ENCODE measurements around the gene GNPTAB. TPM values are rescaled to one million over a fixed set of nuclear protein-coding genes. Genes with fewer than 3 reads are reported as not detected.

The GNPTAB gene
- total RNA-seq, 1 experiment from 2014 or later = 25.4 TPM

- no peak overlapping the region for H3K27ac Mint-ChIP-seq
- H3K4me3 Mint-ChIP-seq = no peak overlapping the region
- TF ChIP-seq SOX15 (CRISPR knock-in tag; IDR thresholded peaks at IDR 0.05) (no peak), ATF2 (CRISPR knock-in tag; IDR thresholded peaks at IDR 0.05; ENCODE audit: borderline replicate concordance, low read depth) (no peak), ZNF219 (CRISPR knock-in tag; IDR thresholded peaks at IDR 0.05; ENCODE audit: borderline replicate concordance) (no peak), MYBL2 (CRISPR knock-in tag; IDR thresholded peaks at IDR 0.05) (no peak)
- H3K9me3 Mint-ChIP-seq = no peaks in the 10 kb centered on the region
- no peaks in the 10 kb centered on the region for H3K27me3 Mint-ChIP-seq (ENCODE audit: low read depth)
- ChIA-PET CTCF (no interaction called here), POLR2A (no interaction called here)
- no peaks in the 10 kb centered on the region for H3K36me3 Mint-ChIP-seq
- ATAC-seq = no peak
- DNase-seq (ENCODE audit: low spot score) = no peak
- H3K4me1 Mint-ChIP-seq = peaks cover 7% of the 10 kb centered on the region
These were observed 111.2 kb downstream of the GNPTAB start for GRCh38 chr12:101719566-101719965.

- H3K27ac Mint-ChIP-seq = no peak overlapping the region
- H3K4me3 Mint-ChIP-seq = no peak overlapping the region
- ChIA-PET CTCF (interaction anchor here (1.0 kb wide), 1 partner anchor 44 kb away, joined by 3 read pairs; no protein-coding TSS in a partner anchor), POLR2A (no interaction called here)
- peaks cover 15% of the 10 kb centered on the region for H3K4me1 Mint-ChIP-seq
- DNase-seq (ENCODE audit: low spot score) (no peak), ATAC-seq (no peak)
- no peaks in the 10 kb centered on the region for H3K36me3 Mint-ChIP-seq
- H3K9me3 Mint-ChIP-seq = no peaks in the 10 kb centered on the region
- TF ChIP-seq CREM (CRISPR knock-in tag; IDR thresholded peaks at IDR 0.05) (no peak), ATF6 (CRISPR knock-in tag; IDR thresholded peaks at IDR 0.05) (no peak)
- H3K27me3 Mint-ChIP-seq (ENCODE audit: low read depth) = no peaks in the 10 kb centered on the region
These were observed 115.8 kb downstream of the GNPTAB start for GRCh38 chr12:101714877-101715444.

- peaks cover 15% of the 10 kb centered on the region for H3K4me1 Mint-ChIP-seq
- TF ChIP-seq ETV6 (CRISPR knock-in tag; IDR thresholded peaks at IDR 0.05) = no peak
- no peak for TF ChIP-seq CBFB (CRISPR knock-in tag; IDR thresholded peaks at IDR 0.05; ENCODE audit: low read depth)
- no peak for TF ChIP-seq TP53 (CRISPR knock-in tag; IDR thresholded peaks at IDR 0.05)
- no peak for TF ChIP-seq ZNF512 (CRISPR knock-in tag; IDR thresholded peaks at IDR 0.05; ENCODE audit: borderline replicate concordance)
- no peak for TF ChIP-seq E2F4 (CRISPR knock-in tag; IDR thresholded peaks at IDR 0.05; ENCODE audit: borderline replicate concordance, low read depth)
- no peak for TF ChIP-seq PREB (CRISPR knock-in tag; IDR thresholded peaks at IDR 0.05; ENCODE audit: borderline replicate concordance)
- TF ChIP-seq ZBTB21 (CRISPR knock-in tag; IDR thresholded peaks at IDR 0.05; ENCODE audit: borderline replicate concordance) = no peak
- no peak for TF ChIP-seq ATF1 (CRISPR knock-in tag; IDR thresholded peaks at IDR 0.05)
- no peak for TF ChIP-seq NR1H2 (CRISPR knock-in tag; IDR thresholded peaks at IDR 0.05)
- no peak for TF ChIP-seq ZNF219 (CRISPR knock-in tag; IDR thresholded peaks at IDR 0.05; ENCODE audit: borderline replicate concordance)
- TF ChIP-seq JUN (CRISPR knock-in tag; IDR thresholded peaks at IDR 0.05) = no peak
- TF ChIP-seq USF1 (CRISPR knock-in tag; IDR thresholded peaks at IDR 0.05) = no peak
- TF ChIP-seq NR3C1 (CRISPR knock-in tag; conservative IDR thresholded peaks at IDR 0.05; ENCODE audit: low read depth) = no peak
- TF ChIP-seq MAX (CRISPR knock-in tag; IDR thresholded peaks at IDR 0.05) = no peak
- no peak for TF ChIP-seq SP1 (CRISPR knock-in tag; conservative IDR thresholded peaks at IDR 0.05)
- ChIA-PET POLR2A (interaction anchor here (0.5 kb wide), 1 partner anchor 155 kb away, joined by 4 read pairs; no protein-coding TSS in a partner anchor), CTCF (interaction anchor here (0.9 to 1.2 kb wide), 2 partner anchors 10 to 46 kb away, joined by 3 to 4 read pairs; no protein-coding TSS in a partner anchor)
- no peaks in the 10 kb centered on the region for H3K27me3 Mint-ChIP-seq (ENCODE audit: low read depth)
- DNase-seq (ENCODE audit: low spot score) = no peak
- H3K36me3 Mint-ChIP-seq = no peaks in the 10 kb centered on the region
- no peak overlapping the region for H3K4me3 Mint-ChIP-seq
- ATAC-seq = no peak
- no peaks in the 10 kb centered on the region for H3K9me3 Mint-ChIP-seq
- H3K27ac Mint-ChIP-seq = no peak overlapping the region
These were observed 116.8 kb downstream of the GNPTAB start for GRCh38 chr12:101713930-101714329.

Measured in WTC11 (cell line).